ENCODE data around the gene CHAC1.

Gene CHAC1

DNA sequence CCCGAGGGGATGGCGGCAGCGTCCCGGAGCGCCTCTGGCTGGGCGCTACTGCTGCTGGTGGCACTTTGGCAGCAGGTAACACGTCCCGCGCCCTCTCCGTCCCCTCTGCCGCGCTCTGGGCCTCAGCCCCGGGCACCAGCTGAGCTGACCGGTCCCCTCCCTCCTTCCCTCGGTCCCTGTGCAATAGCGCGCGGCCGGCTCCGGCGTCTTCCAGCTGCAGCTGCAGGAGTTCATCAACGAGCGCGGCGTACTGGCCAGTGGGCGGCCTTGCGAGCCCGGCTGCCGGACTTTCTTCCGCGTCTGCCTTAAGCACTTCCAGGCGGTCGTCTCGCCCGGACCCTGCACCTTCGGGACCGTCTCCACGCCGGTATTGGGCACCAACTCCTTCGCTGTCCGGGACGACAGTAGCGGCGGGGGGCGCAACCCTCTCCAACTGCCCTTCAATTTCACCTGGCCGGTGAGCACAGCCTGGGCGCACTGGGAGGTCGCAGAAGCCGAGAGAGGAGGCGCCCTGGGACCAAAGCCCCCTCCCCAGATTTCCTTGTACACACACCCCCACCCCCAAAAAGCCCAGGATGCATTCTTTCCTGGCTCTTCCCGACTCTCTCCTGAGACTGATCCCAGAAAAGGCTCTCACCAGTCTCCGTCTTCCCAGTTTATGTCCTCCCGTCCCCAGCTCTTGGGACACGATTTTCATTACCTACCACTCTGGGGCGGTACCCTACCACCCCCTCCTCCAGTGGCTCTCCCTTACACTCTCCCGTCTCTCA lies 23.4 kb upstream of the CHAC1 start:
- TF ChIP-seq, protein P1, sequence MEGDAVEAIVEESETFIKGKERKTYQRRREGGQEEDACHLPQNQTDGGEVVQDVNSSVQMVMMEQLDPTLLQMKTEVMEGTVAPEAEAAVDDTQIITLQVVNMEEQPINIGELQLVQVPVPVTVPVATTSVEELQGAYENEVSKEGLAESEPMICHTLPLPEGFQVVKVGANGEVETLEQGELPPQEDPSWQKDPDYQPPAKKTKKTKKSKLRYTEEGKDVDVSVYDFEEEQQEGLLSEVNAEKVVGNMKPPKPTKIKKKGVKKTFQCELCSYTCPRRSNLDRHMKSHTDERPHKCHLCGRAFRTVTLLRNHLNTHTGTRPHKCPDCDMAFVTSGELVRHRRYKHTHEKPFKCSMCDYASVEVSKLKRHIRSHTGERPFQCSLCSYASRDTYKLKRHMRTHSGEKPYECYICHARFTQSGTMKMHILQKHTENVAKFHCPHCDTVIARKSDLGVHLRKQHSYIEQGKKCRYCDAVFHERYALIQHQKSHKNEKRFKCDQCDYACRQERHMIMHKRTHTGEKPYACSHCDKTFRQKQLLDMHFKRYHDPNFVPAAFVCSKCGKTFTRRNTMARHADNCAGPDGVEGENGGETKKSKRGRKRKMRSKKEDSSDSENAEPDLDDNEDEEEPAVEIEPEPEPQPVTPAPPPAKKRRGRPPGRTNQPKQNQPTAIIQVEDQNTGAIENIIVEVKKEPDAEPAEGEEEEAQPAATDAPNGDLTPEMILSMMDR (IDR thresholded peaks at IDR 0.05; ENCODE audit: insufficient read depth, missing control alignments): no peak
- DNase-seq (ENCODE audit: insufficient read length, low spot score) (no peak), FAIRE-seq (no peak)

- FAIRE-seq: no peak
- DNase-seq (ENCODE audit: insufficient read length, low spot score): peak; percentile 66
- TF ChIP-seq, protein P1 (IDR thresholded peaks at IDR 0.05; ENCODE audit: insufficient read depth, missing control alignments): peak; percentile 51
Observed at GRCh38 chr15:40930430-40931299, 22.6 kb upstream of the CHAC1 start.

DNA sequence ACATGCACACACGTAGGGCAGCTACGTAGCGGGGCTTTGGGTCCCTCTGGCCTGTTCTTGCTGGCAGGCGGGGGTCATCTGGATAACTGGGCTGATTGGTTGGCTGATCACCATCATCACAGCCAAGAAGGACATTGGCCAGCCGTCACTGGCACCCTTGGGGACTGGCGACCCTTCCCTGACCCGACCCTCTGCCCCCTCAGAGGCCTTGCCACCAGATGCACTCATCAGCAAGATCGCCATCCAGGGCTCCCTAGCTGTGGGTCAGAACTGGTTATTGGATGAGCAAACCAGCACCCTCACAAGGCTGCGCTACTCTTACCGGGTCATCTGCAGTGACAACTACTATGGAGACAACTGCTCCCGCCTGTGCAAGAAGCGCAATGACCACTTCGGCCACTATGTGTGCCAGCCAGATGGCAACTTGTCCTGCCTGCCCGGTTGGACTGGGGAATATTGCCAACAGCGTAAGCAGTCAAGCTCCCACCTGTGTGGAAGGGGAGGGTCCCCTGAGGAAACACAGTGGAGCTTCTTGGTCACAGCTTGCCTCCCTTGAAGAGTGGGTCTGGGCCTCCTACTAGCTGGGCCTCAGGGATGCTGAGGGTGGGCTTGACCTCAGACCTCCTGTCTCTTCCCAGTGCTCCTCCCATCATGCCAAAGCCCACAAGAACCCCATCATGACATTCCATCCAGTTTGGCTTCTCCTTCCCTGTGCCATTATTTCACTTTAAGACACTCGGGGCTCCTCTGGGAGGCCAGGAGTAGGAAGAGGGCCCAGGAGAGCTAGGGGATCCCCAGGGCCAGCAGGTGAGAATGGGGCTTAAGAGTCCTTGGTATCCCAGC lies 21.8 kb upstream of the CHAC1 start:
- FAIRE-seq (no peak), DNase-seq (ENCODE audit: insufficient read length, low spot score) (no peak)
- TF ChIP-seq, protein P1 (IDR thresholded peaks at IDR 0.05; ENCODE audit: insufficient read depth, missing control alignments): no peak

DNA sequence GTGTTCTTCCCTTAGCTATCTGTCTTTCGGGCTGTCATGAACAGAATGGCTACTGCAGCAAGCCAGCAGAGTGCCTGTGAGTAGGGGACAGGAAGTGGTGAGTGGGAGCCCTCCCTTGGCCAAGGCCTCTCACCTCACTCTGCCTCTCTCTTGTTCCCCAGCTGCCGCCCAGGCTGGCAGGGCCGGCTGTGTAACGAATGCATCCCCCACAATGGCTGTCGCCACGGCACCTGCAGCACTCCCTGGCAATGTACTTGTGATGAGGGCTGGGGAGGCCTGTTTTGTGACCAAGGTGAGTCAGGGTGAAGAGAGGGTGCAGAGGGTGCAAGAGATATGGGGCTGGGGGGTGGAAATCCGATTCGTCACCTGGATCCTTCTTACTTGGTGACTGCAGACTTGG lies 21.1 kb upstream of the CHAC1 start:
- FAIRE-seq (no peak), DNase-seq (ENCODE audit: insufficient read length, low spot score) (no peak)
- TF ChIP-seq, protein P1 (IDR thresholded peaks at IDR 0.05; ENCODE audit: insufficient read depth, missing control alignments): no peak

- TF ChIP-seq, protein P1 (IDR thresholded peaks at IDR 0.05; ENCODE audit: insufficient read depth, missing control alignments): no peak
- FAIRE-seq: no peak
- DNase-seq (ENCODE audit: insufficient read length, low spot score): no peak
Observed at GRCh38 chr15:40932649-40933516, 20.4 kb upstream of the CHAC1 start.

GRCh38 chr15:40933517-40933902 lies 19.8 kb upstream of the CHAC1 start:
- DNase-seq (ENCODE audit: insufficient read length, low spot score) (no peak), FAIRE-seq (no peak)
- TF ChIP-seq, protein P1 (IDR thresholded peaks at IDR 0.05; ENCODE audit: insufficient read depth, missing control alignments): no peak

Data from D721Med (cell line).